GM23338 (cell line): ENCODE measurements around the gene TJP2. TPM values are rescaled to one million over a fixed set of nuclear protein-coding genes. Genes with fewer than 3 reads are reported as not detected.

Source experiments
- ATAC-seq: fragments of 200-7000 bp; cut with Tn5 transposase; 3 replicates; pipeline ENCODE4 v1.9.1; 2020
- DNase-seq: peaks from one replicate; pipeline ENCODE4 v3.0.0-alpha.2; 2015; ENCODE audit warnings: low spot score
- H2AFZ ChIP-seq: fragments of 200-600 bp; sonication (generic); 2 replicates; pipeline ENCODE4 v1.8.0; 2016; ENCODE audit warnings: antibody characterized with exemption, mild to moderate bottlenecking, moderate library complexity
- H3F3A ChIP-seq: fragments of 200-600 bp; sonication (generic); replicated peaks from 2 replicates; pipeline ENCODE4 v1.8.0; 2017; ENCODE audit warnings: antibody characterized with exemption, mixed run types, low read depth
- H3K27ac ChIP-seq: fragments of 200-600 bp; sonication (generic); 2 replicates; pipeline ENCODE4 v1.6.1; 2016; ENCODE audit warnings: low read depth
- H3K27me3 ChIP-seq: fragments of 200-600 bp; sonication (generic); 2 replicates; pipeline ENCODE4 v1.8.0; 2016; ENCODE audit warnings: mild to moderate bottlenecking, mixed run types, moderate library complexity; ENCODE audit not compliant: insufficient read depth
- H3K36me3 ChIP-seq: fragments of 200-600 bp; sonication (generic); 2 replicates; pipeline ENCODE4 v1.8.0; 2016; ENCODE audit warnings: mild to moderate bottlenecking; ENCODE audit not compliant: insufficient read depth
- H3K4me1 ChIP-seq: fragments of 200-600 bp; sonication (generic); 2 replicates; pipeline ENCODE4 v1.8.0; 2016; ENCODE audit warnings: mild to moderate bottlenecking, moderate library complexity; ENCODE audit not compliant: insufficient read depth
- H3K4me2 ChIP-seq: fragments of 200-600 bp; sonication (generic); 2 replicates; pipeline ENCODE4 v1.7.1; 2017; ENCODE audit warnings: mixed run types
- H3K4me3 ChIP-seq: fragments of 200-600 bp; sonication (generic); 2 replicates; pipeline ENCODE4 v1.6.1; 2016; ENCODE audit warnings: mixed run types
- H3K79me2 ChIP-seq: fragments of 200-600 bp; sonication (generic); replicated peaks from 2 replicates; pipeline ENCODE4 v1.8.0; 2017; ENCODE audit warnings: mild to moderate bottlenecking; ENCODE audit not compliant: insufficient read depth
- H3K9me2 ChIP-seq: fragments of 200-600 bp; sonication (generic); 2 replicates; pipeline ENCODE4 v1.8.0; 2017; ENCODE audit not compliant: insufficient read depth
- H4K20me1 ChIP-seq: fragments of 200-600 bp; sonication (generic); replicated peaks from 2 replicates; pipeline ENCODE4 v1.8.0; 2017; ENCODE audit warnings: mild to moderate bottlenecking; ENCODE audit not compliant: insufficient read depth
- H3K27ac Mint-ChIP-seq: 2 replicates; pipeline ENCODE4 v1.8.0; 2020; ENCODE audit warnings: inconsistent platforms, mild to moderate bottlenecking, moderate library complexity, mixed read lengths
- H3K27me3 Mint-ChIP-seq: 3 replicates; pipeline ENCODE4 v1.8.0; 2022; ENCODE audit warnings: low read depth, mild to moderate bottlenecking, moderate library complexity, mixed read lengths, inconsistent platforms; ENCODE audit not compliant: insufficient read depth, poor library complexity
- H3K36me3 Mint-ChIP-seq: 3 replicates; pipeline ENCODE4 v1.8.0; 2021; ENCODE audit warnings: low read depth, mild to moderate bottlenecking, inconsistent platforms, moderate library complexity, mixed read lengths
- H3K4me1 Mint-ChIP-seq: 3 replicates; pipeline ENCODE4 v1.8.0; 2020; ENCODE audit warnings: mild to moderate bottlenecking, inconsistent platforms, mixed read lengths
- H3K4me3 Mint-ChIP-seq: 3 replicates; pipeline ENCODE4 v1.8.0; 2021; ENCODE audit warnings: moderate library complexity, mild to moderate bottlenecking, inconsistent platforms, mixed read lengths
- H3K9me3 Mint-ChIP-seq: 3 replicates; pipeline ENCODE4 v1.8.0; 2020; ENCODE audit warnings: moderate library complexity, mild to moderate bottlenecking, inconsistent platforms, mixed read lengths
- EZH2phosphoT487 ChIP-seq: fragments of 200-600 bp; sonication (generic); IDR thresholded peaks from one replicate; pipeline ENCODE4 v1.8.1; 2018; ENCODE audit warnings: antibody characterized with exemption; ENCODE audit not compliant: unreplicated experiment
- JUNB ChIP-seq: IDR thresholded peaks from one replicate; pipeline ENCODE4 v1.6.1; 2016; ENCODE audit warnings: antibody characterized with exemption; ENCODE audit not compliant: unreplicated experiment
- NANOG ChIP-seq: IDR thresholded peaks from 2 replicates; pipeline ENCODE4 v1.6.1; 2016; ENCODE audit warnings: antibody characterized with exemption, borderline replicate concordance
- POLR2AphosphoS5 ChIP-seq: IDR thresholded peaks from 2 replicates; pipeline ENCODE4 v1.6.1; 2016; ENCODE audit warnings: antibody characterized with exemption, low read depth
- ZNF114 ChIP-seq: fragments of 250-450 bp; sonication (Bioruptor Pico); IDR thresholded peaks from 2 replicates; pipeline ENCODE4 v1.5.0; 2020; ENCODE audit warnings: mild to moderate bottlenecking, moderate library complexity
- polyA plus RNA-seq: library from polyadenylated mRNA; unstranded; fragments of >200 nt; fragmentation: Nextera tagmentation; extraction: Ambion mirVana; gene quantifications from 2 replicates; pipeline ENCODE4 v1.2.1, GENCODE V29; 2016
- total RNA-seq: library from RNA; depleted of rRNA; stranded (reverse); fragments of >200 nt; shearing (Covaris generic); gene quantifications from 2 replicates; pipeline ENCODE4 v1.2.3, GENCODE V29; 2014
- TF ChIP-seq, protein P1 (sequence below): IDR thresholded peaks from one replicate; pipeline ENCODE4 v1.6.1; 2018; ENCODE audit warnings: antibody characterized with exemption; ENCODE audit not compliant: unreplicated experiment
- TF ChIP-seq, protein P2 (sequence below): IDR thresholded peaks from 2 replicates; pipeline ENCODE4 v1.6.1; 2016; ENCODE audit warnings: antibody characterized with exemption
- TF ChIP-seq, protein P3 (sequence below): fragments of 250-450 bp; sonication (Bioruptor Pico); IDR thresholded peaks from 2 replicates; pipeline ENCODE4 v1.5.0; 2020; ENCODE audit warnings: mild to moderate bottlenecking, moderate library complexity
- TF ChIP-seq, protein P4 (sequence below), 2 experiments: fragments of 200-600 bp in 1 of 2; sonication (generic) in 1 of 2; conservative IDR thresholded peaks; 2 replicates each; pipeline versions ENCODE4 v1.5.1 to v1.6.1; 2016 to 2017; ENCODE audit warnings: antibody characterized with exemption in 2 of 2, low read depth in 2 of 2, mild to moderate bottlenecking in 2 of 2, moderate library complexity in 1 of 2

Gene TJP2
- total and polyA plus RNA-seq, 2 experiments from 2014 or later = 37.6 to 234 TPM

DNA sequence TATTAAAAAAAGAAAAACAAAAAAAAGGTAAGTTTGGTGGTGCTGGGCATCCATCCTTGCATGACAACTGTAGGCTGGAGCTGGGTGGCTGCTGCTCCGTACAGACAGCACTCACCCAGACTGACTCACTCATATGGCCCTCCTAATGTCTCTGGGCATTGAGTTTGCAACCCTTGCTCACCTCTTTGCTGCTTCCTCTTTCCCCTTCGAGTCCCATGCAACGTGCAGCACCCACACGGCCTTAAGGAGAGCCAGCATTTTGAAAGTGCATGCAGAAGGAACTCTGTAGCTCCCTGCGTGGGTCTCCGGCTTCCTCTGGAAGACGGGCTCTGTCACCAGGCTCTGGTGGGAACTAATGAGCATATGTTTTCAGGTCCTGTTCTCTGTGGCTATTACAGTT lies 90.4 kb downstream of the TJP2 start:
- Mint-ChIP-seq H3K36me3 (no peaks in the 10 kb centered on the region), H3K4me3 (no peak overlapping the region), H3K4me1 (peaks cover 14% of the 10 kb centered on the region; the same call in 2 of the 3 replicates), H3K27ac (no peak overlapping the region), H3K27me3 (peaks cover 5% of the 10 kb centered on the region), H3K9me3 (peaks cover 3% of the 10 kb centered on the region; the same call in 1 of the 3 replicates)
- Histone ChIP-seq H3K4me3 (no peak overlapping the region), H3K27ac (no peak overlapping the region), H3K9me2 (no peaks in the 10 kb centered on the region), H3F3A (no peaks in the 10 kb centered on the region), H3K4me2 (no peak overlapping the region), H3K4me1 (peaks cover 11% of the 10 kb centered on the region), H3K79me2 (no peaks in the 10 kb centered on the region), H3K36me3 (no peaks in the 10 kb centered on the region), H4K20me1 (no peaks in the 10 kb centered on the region), H3K27me3 (no peaks in the 10 kb centered on the region), H2AFZ (peak overlapping the region; percentile 83)
- DNase-seq = peak; percentile 11
- TF ChIP-seq, protein P1, sequence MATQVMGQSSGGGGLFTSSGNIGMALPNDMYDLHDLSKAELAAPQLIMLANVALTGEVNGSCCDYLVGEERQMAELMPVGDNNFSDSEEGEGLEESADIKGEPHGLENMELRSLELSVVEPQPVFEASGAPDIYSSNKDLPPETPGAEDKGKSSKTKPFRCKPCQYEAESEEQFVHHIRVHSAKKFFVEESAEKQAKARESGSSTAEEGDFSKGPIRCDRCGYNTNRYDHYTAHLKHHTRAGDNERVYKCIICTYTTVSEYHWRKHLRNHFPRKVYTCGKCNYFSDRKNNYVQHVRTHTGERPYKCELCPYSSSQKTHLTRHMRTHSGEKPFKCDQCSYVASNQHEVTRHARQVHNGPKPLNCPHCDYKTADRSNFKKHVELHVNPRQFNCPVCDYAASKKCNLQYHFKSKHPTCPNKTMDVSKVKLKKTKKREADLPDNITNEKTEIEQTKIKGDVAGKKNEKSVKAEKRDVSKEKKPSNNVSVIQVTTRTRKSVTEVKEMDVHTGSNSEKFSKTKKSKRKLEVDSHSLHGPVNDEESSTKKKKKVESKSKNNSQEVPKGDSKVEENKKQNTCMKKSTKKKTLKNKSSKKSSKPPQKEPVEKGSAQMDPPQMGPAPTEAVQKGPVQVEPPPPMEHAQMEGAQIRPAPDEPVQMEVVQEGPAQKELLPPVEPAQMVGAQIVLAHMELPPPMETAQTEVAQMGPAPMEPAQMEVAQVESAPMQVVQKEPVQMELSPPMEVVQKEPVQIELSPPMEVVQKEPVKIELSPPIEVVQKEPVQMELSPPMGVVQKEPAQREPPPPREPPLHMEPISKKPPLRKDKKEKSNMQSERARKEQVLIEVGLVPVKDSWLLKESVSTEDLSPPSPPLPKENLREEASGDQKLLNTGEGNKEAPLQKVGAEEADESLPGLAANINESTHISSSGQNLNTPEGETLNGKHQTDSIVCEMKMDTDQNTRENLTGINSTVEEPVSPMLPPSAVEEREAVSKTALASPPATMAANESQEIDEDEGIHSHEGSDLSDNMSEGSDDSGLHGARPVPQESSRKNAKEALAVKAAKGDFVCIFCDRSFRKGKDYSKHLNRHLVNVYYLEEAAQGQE = no peak
- TF ChIP-seq, protein P2, sequence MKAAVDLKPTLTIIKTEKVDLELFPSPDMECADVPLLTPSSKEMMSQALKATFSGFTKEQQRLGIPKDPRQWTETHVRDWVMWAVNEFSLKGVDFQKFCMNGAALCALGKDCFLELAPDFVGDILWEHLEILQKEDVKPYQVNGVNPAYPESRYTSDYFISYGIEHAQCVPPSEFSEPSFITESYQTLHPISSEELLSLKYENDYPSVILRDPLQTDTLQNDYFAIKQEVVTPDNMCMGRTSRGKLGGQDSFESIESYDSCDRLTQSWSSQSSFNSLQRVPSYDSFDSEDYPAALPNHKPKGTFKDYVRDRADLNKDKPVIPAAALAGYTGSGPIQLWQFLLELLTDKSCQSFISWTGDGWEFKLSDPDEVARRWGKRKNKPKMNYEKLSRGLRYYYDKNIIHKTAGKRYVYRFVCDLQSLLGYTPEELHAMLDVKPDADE = no peak
- no peak for TF ChIP-seq EZH2phosphoT487
- no peak for TF ChIP-seq JUNB
- TF ChIP-seq, protein P3, sequence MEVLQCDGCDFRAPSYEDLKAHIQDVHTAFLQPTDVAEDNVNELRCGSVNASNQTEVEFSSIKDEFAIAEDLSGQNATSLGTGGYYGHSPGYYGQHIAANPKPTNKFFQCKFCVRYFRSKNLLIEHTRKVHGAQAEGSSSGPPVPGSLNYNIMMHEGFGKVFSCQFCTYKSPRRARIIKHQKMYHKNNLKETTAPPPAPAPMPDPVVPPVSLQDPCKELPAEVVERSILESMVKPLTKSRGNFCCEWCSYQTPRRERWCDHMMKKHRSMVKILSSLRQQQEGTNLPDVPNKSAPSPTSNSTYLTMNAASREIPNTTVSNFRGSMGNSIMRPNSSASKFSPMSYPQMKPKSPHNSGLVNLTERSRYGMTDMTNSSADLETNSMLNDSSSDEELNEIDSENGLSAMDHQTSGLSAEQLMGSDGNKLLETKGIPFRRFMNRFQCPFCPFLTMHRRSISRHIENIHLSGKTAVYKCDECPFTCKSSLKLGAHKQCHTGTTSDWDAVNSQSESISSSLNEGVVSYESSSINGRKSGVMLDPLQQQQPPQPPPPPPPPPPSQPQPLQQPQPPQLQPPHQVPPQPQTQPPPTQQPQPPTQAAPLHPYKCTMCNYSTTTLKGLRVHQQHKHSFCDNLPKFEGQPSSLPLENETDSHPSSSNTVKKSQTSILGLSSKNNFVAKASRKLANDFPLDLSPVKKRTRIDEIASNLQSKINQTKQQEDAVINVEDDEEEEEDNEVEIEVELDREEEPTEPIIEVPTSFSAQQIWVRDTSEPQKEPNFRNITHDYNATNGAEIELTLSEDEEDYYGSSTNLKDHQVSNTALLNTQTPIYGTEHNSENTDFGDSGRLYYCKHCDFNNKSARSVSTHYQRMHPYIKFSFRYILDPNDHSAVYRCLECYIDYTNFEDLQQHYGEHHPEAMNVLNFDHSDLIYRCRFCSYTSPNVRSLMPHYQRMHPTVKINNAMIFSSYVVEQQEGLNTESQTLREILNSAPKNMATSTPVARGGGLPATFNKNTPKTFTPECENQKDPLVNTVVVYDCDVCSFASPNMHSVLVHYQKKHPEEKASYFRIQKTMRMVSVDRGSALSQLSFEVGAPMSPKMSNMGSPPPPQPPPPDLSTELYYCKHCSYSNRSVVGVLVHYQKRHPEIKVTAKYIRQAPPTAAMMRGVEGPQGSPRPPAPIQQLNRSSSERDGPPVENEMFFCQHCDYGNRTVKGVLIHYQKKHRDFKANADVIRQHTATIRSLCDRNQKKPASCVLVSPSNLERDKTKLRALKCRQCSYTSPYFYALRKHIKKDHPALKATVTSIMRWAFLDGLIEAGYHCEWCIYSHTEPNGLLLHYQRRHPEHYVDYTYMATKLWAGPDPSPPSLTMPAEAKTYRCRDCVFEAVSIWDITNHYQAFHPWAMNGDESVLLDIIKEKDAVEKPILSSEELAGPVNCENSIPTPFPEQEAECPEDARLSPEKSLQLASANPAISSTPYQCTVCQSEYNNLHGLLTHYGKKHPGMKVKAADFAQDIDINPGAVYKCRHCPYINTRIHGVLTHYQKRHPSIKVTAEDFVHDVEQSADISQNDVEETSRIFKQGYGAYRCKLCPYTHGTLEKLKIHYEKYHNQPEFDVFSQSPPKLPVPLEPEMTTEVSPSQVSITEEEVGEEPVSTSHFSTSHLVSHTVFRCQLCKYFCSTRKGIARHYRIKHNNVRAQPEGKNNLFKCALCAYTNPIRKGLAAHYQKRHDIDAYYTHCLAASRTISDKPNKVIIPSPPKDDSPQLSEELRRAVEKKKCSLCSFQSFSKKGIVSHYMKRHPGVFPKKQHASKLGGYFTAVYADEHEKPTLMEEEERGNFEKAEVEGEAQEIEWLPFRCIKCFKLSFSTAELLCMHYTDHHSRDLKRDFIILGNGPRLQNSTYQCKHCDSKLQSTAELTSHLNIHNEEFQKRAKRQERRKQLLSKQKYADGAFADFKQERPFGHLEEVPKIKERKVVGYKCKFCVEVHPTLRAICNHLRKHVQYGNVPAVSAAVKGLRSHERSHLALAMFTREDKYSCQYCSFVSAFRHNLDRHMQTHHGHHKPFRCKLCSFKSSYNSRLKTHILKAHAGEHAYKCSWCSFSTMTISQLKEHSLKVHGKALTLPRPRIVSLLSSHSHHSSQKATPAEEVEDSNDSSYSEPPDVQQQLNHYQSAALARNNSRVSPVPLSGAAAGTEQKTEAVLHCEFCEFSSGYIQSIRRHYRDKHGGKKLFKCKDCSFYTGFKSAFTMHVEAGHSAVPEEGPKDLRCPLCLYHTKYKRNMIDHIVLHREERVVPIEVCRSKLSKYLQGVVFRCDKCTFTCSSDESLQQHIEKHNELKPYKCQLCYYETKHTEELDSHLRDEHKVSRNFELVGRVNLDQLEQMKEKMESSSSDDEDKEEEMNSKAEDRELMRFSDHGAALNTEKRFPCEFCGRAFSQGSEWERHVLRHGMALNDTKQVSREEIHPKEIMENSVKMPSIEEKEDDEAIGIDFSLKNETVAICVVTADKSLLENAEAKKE = no peak
- no peak for TF ChIP-seq NANOG
- TF ChIP-seq ZNF114 (CRISPR knock-in tag) = no peak
- TF ChIP-seq POLR2AphosphoS5 = no peak
- TF ChIP-seq, protein P4, sequence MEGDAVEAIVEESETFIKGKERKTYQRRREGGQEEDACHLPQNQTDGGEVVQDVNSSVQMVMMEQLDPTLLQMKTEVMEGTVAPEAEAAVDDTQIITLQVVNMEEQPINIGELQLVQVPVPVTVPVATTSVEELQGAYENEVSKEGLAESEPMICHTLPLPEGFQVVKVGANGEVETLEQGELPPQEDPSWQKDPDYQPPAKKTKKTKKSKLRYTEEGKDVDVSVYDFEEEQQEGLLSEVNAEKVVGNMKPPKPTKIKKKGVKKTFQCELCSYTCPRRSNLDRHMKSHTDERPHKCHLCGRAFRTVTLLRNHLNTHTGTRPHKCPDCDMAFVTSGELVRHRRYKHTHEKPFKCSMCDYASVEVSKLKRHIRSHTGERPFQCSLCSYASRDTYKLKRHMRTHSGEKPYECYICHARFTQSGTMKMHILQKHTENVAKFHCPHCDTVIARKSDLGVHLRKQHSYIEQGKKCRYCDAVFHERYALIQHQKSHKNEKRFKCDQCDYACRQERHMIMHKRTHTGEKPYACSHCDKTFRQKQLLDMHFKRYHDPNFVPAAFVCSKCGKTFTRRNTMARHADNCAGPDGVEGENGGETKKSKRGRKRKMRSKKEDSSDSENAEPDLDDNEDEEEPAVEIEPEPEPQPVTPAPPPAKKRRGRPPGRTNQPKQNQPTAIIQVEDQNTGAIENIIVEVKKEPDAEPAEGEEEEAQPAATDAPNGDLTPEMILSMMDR (conservative IDR thresholded peaks at IDR 0.05; ENCODE audit: low read depth in 2 of 2) = no peak
- ATAC-seq = peak; percentile 29; the same call in 1 of the 3 replicates
